Activated CD4-positive, alpha-beta memory T cell treated with anti-CD3 and anti-CD28 coated beads, Interleukin-2, amount 10 ng/mL, durations not matched to agents 7 days and 5 days (primary cell): ENCODE measurements around the gene PLA2G2D. TPM values are rescaled to one million over a fixed set of nuclear protein-coding genes. Genes with fewer than 3 reads are reported as not detected.

ENCODE experiments used
- CTCF ChIA-PET: fragments of 350-600 bp; sonication (Branson Sonifier 250); formaldehyde crosslinking; loops from one replicate; lab custom pipeline; 2021; ENCODE audit warnings: antibody characterized with exemption, inconsistent platforms; lab: Charles Lee
- POLR2A ChIA-PET: fragments of 350-600 bp; sonication (Branson Sonifier 250); formaldehyde crosslinking; loops from one replicate; lab custom pipeline; 2021; ENCODE audit warnings: antibody characterized with exemption; lab: Charles Lee
- DNase-seq: peaks from one replicate; pipeline ENCODE4 v3.0.0-alpha.2; 2020
- H3K27ac Mint-ChIP-seq: one replicate; pipeline ENCODE4 v1.8.0; 2021; ENCODE audit warnings: mild to moderate bottlenecking, mixed read lengths
- H3K27me3 Mint-ChIP-seq: one replicate; pipeline ENCODE4 v1.8.0; 2021; ENCODE audit warnings: mixed read lengths
- H3K36me3 Mint-ChIP-seq: one replicate; pipeline ENCODE4 v1.8.0; 2021; ENCODE audit warnings: low read depth, mixed read lengths
- H3K4me1 Mint-ChIP-seq: one replicate; pipeline ENCODE4 v1.8.0; 2021; ENCODE audit warnings: mixed read lengths
- H3K4me3 Mint-ChIP-seq: one replicate; pipeline ENCODE4 v1.8.0; 2021; ENCODE audit warnings: mild to moderate bottlenecking, mixed read lengths
- H3K9me3 Mint-ChIP-seq: one replicate; pipeline ENCODE4 v1.8.0; 2021; ENCODE audit warnings: mixed read lengths
- total RNA-seq, 2 experiments: library from RNA; stranded (reverse); gene quantifications; one replicate each; pipeline ENCODE4 v1.2.3, GENCODE V29; 2021

PLA2G2D gene
- total RNA-seq, 2 experiments from 2014 or later = not detected

GRCh38 chr1:20150969-20151368, 31.6 kb upstream of the PLA2G2D start:
- Mint-ChIP-seq H3K27ac (no peak overlapping the region), H3K27me3 (no peaks in the 10 kb centered on the region), H3K9me3 (no peaks in the 10 kb centered on the region)

GRCh38 chr1:20150326-20150705, 31.0 kb upstream of the PLA2G2D start:
- no peak overlapping the region for H3K27ac Mint-ChIP-seq
- no peak for DNase-seq
- no peak overlapping the region for H3K4me3 Mint-ChIP-seq
- POLR2A ChIA-PET = no interaction called here
- CTCF ChIA-PET = interaction anchor here (0.7 to 5.2 kb wide), 2 partner anchors 232 to 1253 kb away, joined by 3 to 48 read pairs; no protein-coding TSS in a partner anchor
- H3K36me3 Mint-ChIP-seq = no peaks in the 10 kb centered on the region
- H3K9me3 Mint-ChIP-seq = no peaks in the 10 kb centered on the region
- no peaks in the 10 kb centered on the region for H3K27me3 Mint-ChIP-seq
- H3K4me1 Mint-ChIP-seq = peaks cover 16% of the 10 kb centered on the region

More at GRCh38 chr1:20150969-20151368, 31.6 kb upstream of the PLA2G2D start:
- H3K36me3 Mint-ChIP-seq = no peaks in the 10 kb centered on the region
- ChIA-PET CTCF (interaction anchor here (0.7 to 5.2 kb wide), 6 partner anchors 12 to 1252 kb away, joined by 3 to 48 read pairs (median 14); partner anchors contain the start of gene OTUD3), POLR2A (no interaction called here)
- H3K4me3 Mint-ChIP-seq = no peak overlapping the region
- peaks cover 16% of the 10 kb centered on the region for H3K4me1 Mint-ChIP-seq
- no peak for DNase-seq

- POLR2A ChIA-PET = no interaction called here
- no peak overlapping the region for H3K4me3 Mint-ChIP-seq
- no peaks in the 10 kb centered on the region for H3K9me3 Mint-ChIP-seq
Observed at GRCh38 chr1:20149601-20150325, 30.4 kb upstream of the PLA2G2D start.

GRCh38 chr1:20148571-20149500, 29.5 kb upstream of the PLA2G2D start:
- H3K36me3 Mint-ChIP-seq = no peaks in the 10 kb centered on the region
- H3K4me1 Mint-ChIP-seq = peaks cover 5% of the 10 kb centered on the region
- no peak for DNase-seq
- POLR2A ChIA-PET = no interaction called here
- CTCF ChIA-PET = no interaction called here
- H3K4me3 Mint-ChIP-seq = no peak overlapping the region
- no peaks in the 10 kb centered on the region for H3K9me3 Mint-ChIP-seq
- no peak overlapping the region for H3K27ac Mint-ChIP-seq
- no peaks in the 10 kb centered on the region for H3K27me3 Mint-ChIP-seq

More at GRCh38 chr1:20149601-20150325, 30.4 kb upstream of the PLA2G2D start:
- H3K27me3 Mint-ChIP-seq = no peaks in the 10 kb centered on the region
- DNase-seq = no peak
- H3K27ac Mint-ChIP-seq = no peak overlapping the region
- peaks cover 15% of the 10 kb centered on the region for H3K4me1 Mint-ChIP-seq
- no peaks in the 10 kb centered on the region for H3K36me3 Mint-ChIP-seq
- CTCF ChIA-PET = no interaction called here

- Mint-ChIP-seq H3K4me1 (peaks cover 4% of the 10 kb centered on the region), H3K9me3 (no peaks in the 10 kb centered on the region), H3K27me3 (no peaks in the 10 kb centered on the region), H3K27ac (no peak overlapping the region), H3K36me3 (no peaks in the 10 kb centered on the region), H3K4me3 (no peak overlapping the region)
- ChIA-PET CTCF (no interaction called here), POLR2A (no interaction called here)
- DNase-seq = no peak
Observed at GRCh38 chr1:20147846-20148570, 28.7 kb upstream of the PLA2G2D start.

- H3K27me3 Mint-ChIP-seq = no peaks in the 10 kb centered on the region
- H3K9me3 Mint-ChIP-seq = no peaks in the 10 kb centered on the region
- H3K4me3 Mint-ChIP-seq = no peak overlapping the region
- H3K36me3 Mint-ChIP-seq = no peaks in the 10 kb centered on the region
- POLR2A ChIA-PET = no interaction called here
- CTCF ChIA-PET = no interaction called here
- no peak for DNase-seq
- H3K27ac Mint-ChIP-seq = no peak overlapping the region
- H3K4me1 Mint-ChIP-seq = no peaks in the 10 kb centered on the region
Observed at GRCh38 chr1:20143734-20144565, 24.6 kb upstream of the PLA2G2D start.

- Mint-ChIP-seq H3K9me3 (no peaks in the 10 kb centered on the region), H3K36me3 (no peaks in the 10 kb centered on the region), H3K4me1 (no peaks in the 10 kb centered on the region), H3K4me3 (no peak overlapping the region), H3K27me3 (no peaks in the 10 kb centered on the region), H3K27ac (no peak overlapping the region)
- DNase-seq = no peak
- CTCF ChIA-PET = no interaction called here
- POLR2A ChIA-PET = no interaction called here
Observed at GRCh38 chr1:20143318-20143717, 24.0 kb upstream of the PLA2G2D start.

GRCh38 chr1:20142001-20142710, 22.8 kb upstream of the PLA2G2D start:
- Mint-ChIP-seq H3K4me3 (no peak overlapping the region), H3K27me3 (no peaks in the 10 kb centered on the region), H3K4me1 (no peaks in the 10 kb centered on the region), H3K9me3 (no peaks in the 10 kb centered on the region), H3K36me3 (no peaks in the 10 kb centered on the region), H3K27ac (no peak overlapping the region)
- CTCF ChIA-PET = no interaction called here
- DNase-seq = no peak
- POLR2A ChIA-PET = no interaction called here

- H3K9me3 Mint-ChIP-seq = no peaks in the 10 kb centered on the region
- H3K36me3 Mint-ChIP-seq = no peaks in the 10 kb centered on the region
- no peak overlapping the region for H3K27ac Mint-ChIP-seq
- no peak for DNase-seq
- no peak overlapping the region for H3K4me3 Mint-ChIP-seq
- H3K4me1 Mint-ChIP-seq = no peaks in the 10 kb centered on the region
- H3K27me3 Mint-ChIP-seq = no peaks in the 10 kb centered on the region
- ChIA-PET CTCF (no interaction called here), POLR2A (no interaction called here)
Observed at GRCh38 chr1:20141466-20141865, 22.1 kb upstream of the PLA2G2D start.

- no peaks in the 10 kb centered on the region for H3K9me3 Mint-ChIP-seq
- ChIA-PET POLR2A (no interaction called here), CTCF (no interaction called here)
- H3K4me3 Mint-ChIP-seq = no peak overlapping the region
- no peak for DNase-seq
- no peaks in the 10 kb centered on the region for H3K36me3 Mint-ChIP-seq
- H3K27me3 Mint-ChIP-seq = peaks cover under 1% of the 10 kb centered on the region
- no peaks in the 10 kb centered on the region for H3K4me1 Mint-ChIP-seq
- H3K27ac Mint-ChIP-seq = no peak overlapping the region
Observed at GRCh38 chr1:20141001-20141400, 21.7 kb upstream of the PLA2G2D start.

GRCh38 chr1:20139776-20140612, 20.7 kb upstream of the PLA2G2D start:
- H3K9me3 Mint-ChIP-seq = no peaks in the 10 kb centered on the region
- H3K27me3 Mint-ChIP-seq = peaks cover 4% of the 10 kb centered on the region
- CTCF ChIA-PET = no interaction called here
- H3K27ac Mint-ChIP-seq = no peak overlapping the region
- POLR2A ChIA-PET = no interaction called here
- H3K4me3 Mint-ChIP-seq = no peak overlapping the region
- no peaks in the 10 kb centered on the region for H3K36me3 Mint-ChIP-seq
- no peaks in the 10 kb centered on the region for H3K4me1 Mint-ChIP-seq
- DNase-seq = no peak
